Endothelial cell (in vitro differentiated cells): ENCODE data around the gene PARVB. TPM values are rescaled to one million over a fixed set of nuclear protein-coding genes. Genes with fewer than 3 reads are reported as not detected.

Experiments
- DNase-seq: peaks from one replicate; pipeline ENCODE4 v3.0.0; 2021; ENCODE audit warnings: low spot score
- H3K27ac Mint-ChIP-seq: one replicate; pipeline ENCODE4 v1.8.0; 2021; ENCODE audit warnings: mixed read lengths, inconsistent platforms; ENCODE audit not compliant: unreplicated experiment
- H3K27me3 Mint-ChIP-seq: one replicate; pipeline ENCODE4 v1.8.0; 2021; ENCODE audit warnings: mild to moderate bottlenecking, moderate library complexity, mixed read lengths, inconsistent platforms; ENCODE audit not compliant: unreplicated experiment
- H3K36me3 Mint-ChIP-seq: one replicate; pipeline ENCODE4 v1.8.0; 2021; ENCODE audit warnings: mild to moderate bottlenecking, low read depth, mixed read lengths, inconsistent platforms; ENCODE audit not compliant: unreplicated experiment
- H3K4me1 Mint-ChIP-seq: one replicate; pipeline ENCODE4 v1.8.0; 2021; ENCODE audit warnings: mild to moderate bottlenecking, mixed read lengths, inconsistent platforms; ENCODE audit not compliant: unreplicated experiment
- H3K4me3 Mint-ChIP-seq: one replicate; pipeline ENCODE4 v1.8.0; 2021; ENCODE audit warnings: mild to moderate bottlenecking, mixed read lengths, inconsistent platforms; ENCODE audit not compliant: unreplicated experiment
- H3K9me3 Mint-ChIP-seq: one replicate; pipeline ENCODE4 v1.8.0; 2021; ENCODE audit warnings: mixed read lengths, inconsistent platforms; ENCODE audit not compliant: unreplicated experiment
- total RNA-seq: library from RNA; stranded (reverse); fragmentation: NEBNext Ultra II Directional; extraction: Animal tissue kit (Norgen Biotek cat#: 25700); gene quantifications from one replicate; pipeline ENCODE4 v1.2.1, GENCODE V29; 2021; ENCODE audit not compliant: unreplicated experiment
- TF ChIP-seq, protein P1 (sequence below): fragments of 200-600 bp; sonication (generic); IDR thresholded peaks from one replicate; pipeline ENCODE4 v1.5.0; 2021; ENCODE audit warnings: antibody characterized with exemption; ENCODE audit not compliant: unreplicated experiment

The PARVB gene
- total RNA-seq, 1 donor from 2014 or later = 105 TPM

- TF ChIP-seq, protein P1, sequence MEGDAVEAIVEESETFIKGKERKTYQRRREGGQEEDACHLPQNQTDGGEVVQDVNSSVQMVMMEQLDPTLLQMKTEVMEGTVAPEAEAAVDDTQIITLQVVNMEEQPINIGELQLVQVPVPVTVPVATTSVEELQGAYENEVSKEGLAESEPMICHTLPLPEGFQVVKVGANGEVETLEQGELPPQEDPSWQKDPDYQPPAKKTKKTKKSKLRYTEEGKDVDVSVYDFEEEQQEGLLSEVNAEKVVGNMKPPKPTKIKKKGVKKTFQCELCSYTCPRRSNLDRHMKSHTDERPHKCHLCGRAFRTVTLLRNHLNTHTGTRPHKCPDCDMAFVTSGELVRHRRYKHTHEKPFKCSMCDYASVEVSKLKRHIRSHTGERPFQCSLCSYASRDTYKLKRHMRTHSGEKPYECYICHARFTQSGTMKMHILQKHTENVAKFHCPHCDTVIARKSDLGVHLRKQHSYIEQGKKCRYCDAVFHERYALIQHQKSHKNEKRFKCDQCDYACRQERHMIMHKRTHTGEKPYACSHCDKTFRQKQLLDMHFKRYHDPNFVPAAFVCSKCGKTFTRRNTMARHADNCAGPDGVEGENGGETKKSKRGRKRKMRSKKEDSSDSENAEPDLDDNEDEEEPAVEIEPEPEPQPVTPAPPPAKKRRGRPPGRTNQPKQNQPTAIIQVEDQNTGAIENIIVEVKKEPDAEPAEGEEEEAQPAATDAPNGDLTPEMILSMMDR = no peak
- peaks cover 11% of the 10 kb centered on the region for H3K27me3 Mint-ChIP-seq
- peak; percentile 7 for DNase-seq
- no peaks in the 10 kb centered on the region for H3K9me3 Mint-ChIP-seq
- H3K27ac Mint-ChIP-seq = peak overlapping the region; percentile 74
- H3K36me3 Mint-ChIP-seq = no peaks in the 10 kb centered on the region
- H3K4me1 Mint-ChIP-seq = peaks cover 38% of the 10 kb centered on the region
- H3K4me3 Mint-ChIP-seq = no peak overlapping the region
Measured at GRCh38 chr22:44068422-44069191, 44.5 kb downstream of the PARVB start.

DNA sequence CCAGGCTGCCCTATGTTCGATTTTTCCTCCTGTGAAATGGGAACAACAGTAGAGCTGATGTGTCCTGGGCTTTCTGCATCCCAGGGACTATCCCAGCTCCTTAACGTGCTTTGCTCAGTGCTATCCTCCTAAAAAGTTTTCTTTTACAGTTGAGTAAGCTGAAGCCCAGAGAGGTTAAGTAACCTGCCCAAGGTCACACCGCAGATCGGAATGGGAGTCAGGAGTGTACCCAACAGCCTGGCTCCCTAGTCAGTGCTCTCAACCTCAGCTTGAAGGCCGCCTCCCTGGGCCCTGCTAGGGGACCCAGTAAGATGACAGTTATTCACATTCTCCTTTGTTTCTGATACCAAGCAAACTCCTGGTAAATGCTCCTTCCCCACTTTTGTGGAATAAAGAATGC lies 45.9 kb downstream of the PARVB start:
- Mint-ChIP-seq H3K27ac (no peak overlapping the region), H3K4me3 (no peak overlapping the region), H3K27me3 (peaks cover 7% of the 10 kb centered on the region), H3K36me3 (no peaks in the 10 kb centered on the region), H3K9me3 (no peaks in the 10 kb centered on the region), H3K4me1 (peaks cover 33% of the 10 kb centered on the region)
- TF ChIP-seq, protein P1 = no peak
- no peak for DNase-seq

- TF ChIP-seq, protein P1 = no peak
- H3K27ac Mint-ChIP-seq = no peak overlapping the region
- H3K9me3 Mint-ChIP-seq = no peaks in the 10 kb centered on the region
- H3K36me3 Mint-ChIP-seq = peaks cover 3% of the 10 kb centered on the region
- H3K27me3 Mint-ChIP-seq = peaks cover 7% of the 10 kb centered on the region
- DNase-seq = no peak
- peaks cover 33% of the 10 kb centered on the region for H3K4me1 Mint-ChIP-seq
- H3K4me3 Mint-ChIP-seq = no peak overlapping the region
Measured at GRCh38 chr22:44071781-44072326, 47.8 kb downstream of the PARVB start.

- H3K4me1 Mint-ChIP-seq = peaks cover 10% of the 10 kb centered on the region
- no peak overlapping the region for H3K27ac Mint-ChIP-seq
Measured at GRCh38 chr22:44074337-44074984, 50.4 kb downstream of the PARVB start.

More at GRCh38 chr22:44074337-44074984, 50.4 kb downstream of the PARVB start:
- H3K4me3 Mint-ChIP-seq = no peak overlapping the region
- H3K27me3 Mint-ChIP-seq = peaks cover 9% of the 10 kb centered on the region
- TF ChIP-seq, protein P1 = no peak
- no peak for DNase-seq
- H3K9me3 Mint-ChIP-seq = no peaks in the 10 kb centered on the region
- H3K36me3 Mint-ChIP-seq = peaks cover 3% of the 10 kb centered on the region
